Hepatocyte (in vitro differentiated cells): ENCODE data around the gene COL20A1. TPM values are rescaled to one million over a fixed set of nuclear protein-coding genes. Genes with fewer than 3 reads are reported as not detected.

ENCODE experiments used
- DNase-seq: peaks from one replicate; pipeline ENCODE4 v3.0.0-alpha.2; 2016; ENCODE audit warnings: low spot score
- H2AFZ ChIP-seq: fragments of 200-600 bp; sonication (generic); 2 replicates; pipeline ENCODE4 v1.6.0; 2016; ENCODE audit warnings: antibody characterized with exemption, mild to moderate bottlenecking
- H3K27ac ChIP-seq: fragments of 200-600 bp; sonication (generic); 2 replicates; pipeline ENCODE4 v1.5.1; 2016; ENCODE audit warnings: mild to moderate bottlenecking
- H3K27me3 ChIP-seq: fragments of 200-600 bp; sonication (generic); 2 replicates; pipeline ENCODE4 v1.6.1; 2016
- H3K36me3 ChIP-seq: fragments of 200-600 bp; sonication (generic); replicated peaks from 2 replicates; pipeline ENCODE4 v1.5.1; 2016; ENCODE audit warnings: low read depth; ENCODE audit not compliant: insufficient read depth
- H3K4me1 ChIP-seq: fragments of 200-600 bp; sonication (generic); 2 replicates; pipeline ENCODE4 v1.5.1; 2016; ENCODE audit warnings: mild to moderate bottlenecking, moderate library complexity; ENCODE audit not compliant: insufficient read depth
- H3K4me2 ChIP-seq: fragments of 200-600 bp; sonication (generic); 2 replicates; pipeline ENCODE4 v1.6.0; 2016
- H3K4me3 ChIP-seq: fragments of 200-600 bp; sonication (generic); 2 replicates; pipeline ENCODE4 v1.5.1; 2016; ENCODE audit warnings: mild to moderate bottlenecking
- H3K79me2 ChIP-seq: fragments of 200-600 bp; sonication (generic); 2 replicates; pipeline ENCODE4 v1.6.0; 2017; ENCODE audit warnings: mild to moderate bottlenecking
- H3K9me2 ChIP-seq: fragments of 200-600 bp; sonication (generic); replicated peaks from 2 replicates; pipeline ENCODE4 v1.6.0; 2017; ENCODE audit warnings: mild to moderate bottlenecking; ENCODE audit not compliant: insufficient read depth
- H3K9me3 ChIP-seq: fragments of 200-600 bp; sonication (generic); 2 replicates; pipeline ENCODE4 v1.5.1; 2016; ENCODE audit warnings: low read depth, mild to moderate bottlenecking
- H4K20me1 ChIP-seq: fragments of 200-600 bp; sonication (generic); 2 replicates; pipeline ENCODE4 v1.6.0; 2016; ENCODE audit warnings: mild to moderate bottlenecking; ENCODE audit not compliant: insufficient read depth, poor library complexity, severe bottlenecking
- CTCF ChIP-seq: fragments of 200-600 bp; sonication (generic); IDR thresholded peaks from 2 replicates; pipeline ENCODE4 v1.5.1; 2016; ENCODE audit warnings: antibody characterized with exemption, mild to moderate bottlenecking; ENCODE audit not compliant: poor library complexity
- EZH2 ChIP-seq: fragments of 200-600 bp; sonication (generic); IDR thresholded peaks from 2 replicates; pipeline ENCODE4 v1.6.1; 2016; ENCODE audit warnings: antibody characterized with exemption, mild to moderate bottlenecking, borderline replicate concordance
- EZH2phosphoT487 ChIP-seq: fragments of 200-600 bp; sonication (generic); IDR thresholded peaks from one replicate; pipeline ENCODE4 v1.6.1; 2018; ENCODE audit warnings: antibody characterized with exemption, mild to moderate bottlenecking, low read depth, moderate library complexity; ENCODE audit not compliant: unreplicated experiment, severe bottlenecking
- WGBS: methylation state at CpG from one replicate; pipeline ENCODE4 v1.1.6; 2016; ENCODE audit warnings: low lambda C conversion rate; ENCODE audit errors: missing lambda C conversion rate; 5-methylcytosine and 5-hydroxymethylcytosine counted together
- polyA plus RNA-seq: library from polyadenylated mRNA; unstranded; fragments of >200 nt; fragmentation: Nextera tagmentation; extraction: Ambion mirVana; gene quantifications from 2 replicates; pipeline ENCODE4 v1.2.1, GENCODE V29; 2016
- total RNA-seq: library from RNA; depleted of rRNA; stranded (reverse); fragments of >200 nt; gene quantifications from 2 replicates; pipeline ENCODE4 v1.2.3, GENCODE V29; 2014

COL20A1 gene
- total and polyA plus RNA-seq, 2 experiments from 2014 or later, result not detected

- peaks cover 49% of the 10 kb centered on the region for H3K79me2 ChIP-seq
- H4K20me1 ChIP-seq, result peaks cover 38% of the 10 kb centered on the region
- no peak overlapping the region for H3K27ac ChIP-seq
- peaks cover 11% of the 10 kb centered on the region for H3K4me1 ChIP-seq
- TF ChIP-seq EZH2, result no peak
- TF ChIP-seq EZH2phosphoT487, result no peak
- TF ChIP-seq CTCF, result no peak
- no peak overlapping the region for H2AFZ ChIP-seq
- H3K4me2 ChIP-seq, result no peak overlapping the region
- 97% methylated on average over 13 of the region's 20 CpGs for WGBS
- H3K9me2 ChIP-seq, result no peaks in the 10 kb centered on the region
- no peaks in the 10 kb centered on the region for H3K36me3 ChIP-seq
- no peak overlapping the region for H3K4me3 ChIP-seq
- no peak for DNase-seq
- no peaks in the 10 kb centered on the region for H3K9me3 ChIP-seq
- H3K27me3 ChIP-seq, result no peaks in the 10 kb centered on the region
Observed at GRCh38 chr20:63276956-63277355, 16.0 kb upstream of the COL20A1 start.

- H3K4me2 ChIP-seq, result no peak overlapping the region
- no peaks in the 10 kb centered on the region for H3K36me3 ChIP-seq
- 97% methylated on average over 28 of the region's 30 CpGs for WGBS
- DNase-seq, result no peak
- no peaks in the 10 kb centered on the region for H3K27me3 ChIP-seq
- TF ChIP-seq EZH2phosphoT487, result no peak
- TF ChIP-seq EZH2, result no peak
- no peak for TF ChIP-seq CTCF
- peaks cover 45% of the 10 kb centered on the region for H3K79me2 ChIP-seq
- H3K4me3 ChIP-seq, result no peak overlapping the region
- H3K4me1 ChIP-seq, result peaks cover 11% of the 10 kb centered on the region
- peaks cover 38% of the 10 kb centered on the region for H4K20me1 ChIP-seq
- H2AFZ ChIP-seq, result no peak overlapping the region
- no peak overlapping the region for H3K27ac ChIP-seq
- H3K9me3 ChIP-seq, result no peaks in the 10 kb centered on the region
- no peaks in the 10 kb centered on the region for H3K9me2 ChIP-seq
Observed at GRCh38 chr20:63277466-63278272, 15.3 kb upstream of the COL20A1 start.

- TF ChIP-seq CTCF, result no peak
- TF ChIP-seq EZH2phosphoT487, result no peak
- TF ChIP-seq EZH2, result no peak
- WGBS, result 91% methylated on average over 17 of the region's 17 CpGs
- no peak overlapping the region for H3K27ac ChIP-seq
- no peak overlapping the region for H3K4me3 ChIP-seq
- H3K9me2 ChIP-seq, result no peaks in the 10 kb centered on the region
- peaks cover 35% of the 10 kb centered on the region for H3K79me2 ChIP-seq
- no peaks in the 10 kb centered on the region for H3K9me3 ChIP-seq
- H4K20me1 ChIP-seq, result peaks cover 36% of the 10 kb centered on the region
- H3K36me3 ChIP-seq, result no peaks in the 10 kb centered on the region
- H3K27me3 ChIP-seq, result no peaks in the 10 kb centered on the region
- no peak overlapping the region for H2AFZ ChIP-seq
- DNase-seq, result no peak
- no peak overlapping the region for H3K4me2 ChIP-seq
- peaks cover 8% of the 10 kb centered on the region for H3K4me1 ChIP-seq
Observed at GRCh38 chr20:63278661-63279060, 14.3 kb upstream of the COL20A1 start.
